8988T (cell line): ENCODE measurements around the gene TASP1.

Experiments used
- DNase-seq: peaks from one replicate; pipeline ENCODE4 v3.0.0; 2011

Gene TASP1

DNA sequence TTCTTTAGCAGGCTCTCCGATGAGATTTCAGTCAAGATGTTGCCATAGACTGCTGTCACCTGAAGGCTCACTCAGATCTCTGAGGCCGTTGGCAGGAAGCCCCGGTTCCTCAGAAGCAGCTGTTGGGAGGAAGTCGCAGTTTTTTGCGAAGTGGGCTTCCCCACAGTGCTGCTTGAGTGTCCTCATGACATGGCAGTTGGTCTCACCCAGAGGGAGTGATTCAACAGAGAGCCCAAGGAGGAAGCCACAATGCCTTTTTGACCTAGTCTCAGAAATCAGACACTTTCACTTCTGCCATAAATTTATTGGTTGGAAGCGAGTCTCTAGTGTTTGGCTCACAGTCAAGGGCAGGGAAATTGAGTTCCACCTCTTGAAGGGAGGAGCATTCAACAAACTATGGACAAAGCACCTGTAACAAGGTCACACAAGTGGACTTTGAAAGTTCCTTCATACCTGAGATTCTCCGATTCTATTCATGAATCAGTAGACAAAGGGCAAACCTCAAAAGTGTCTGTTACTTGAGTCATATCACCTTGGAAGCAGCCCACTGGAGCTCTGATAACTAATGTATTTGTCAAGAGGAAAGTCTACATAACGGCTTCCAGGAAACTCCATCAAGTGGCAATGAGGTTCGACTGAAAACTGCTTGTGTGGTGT lies 208.3 kb downstream of the TASP1 start:
- DNase-seq, result no peak

DNA sequence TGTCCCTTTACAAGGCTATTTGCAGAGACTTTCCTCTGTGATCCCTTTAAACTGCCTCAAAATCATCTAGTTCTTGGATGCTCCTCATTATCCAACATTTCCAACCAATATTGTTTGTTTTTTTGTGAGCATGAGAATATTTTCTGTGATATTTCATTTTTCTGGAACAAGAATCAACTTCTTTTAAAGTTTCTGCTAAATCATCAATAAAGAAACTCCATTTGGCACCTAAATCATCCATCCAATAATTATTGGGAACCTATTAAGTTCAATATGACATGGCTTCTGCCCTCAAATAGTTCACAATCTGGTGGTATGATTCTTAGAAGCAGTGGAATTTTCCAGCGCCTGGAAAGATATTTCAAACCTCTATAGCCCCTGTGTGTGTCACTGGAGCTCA lies 210.0 kb downstream of the TASP1 start:
- DNase-seq, result no peak

DNA sequence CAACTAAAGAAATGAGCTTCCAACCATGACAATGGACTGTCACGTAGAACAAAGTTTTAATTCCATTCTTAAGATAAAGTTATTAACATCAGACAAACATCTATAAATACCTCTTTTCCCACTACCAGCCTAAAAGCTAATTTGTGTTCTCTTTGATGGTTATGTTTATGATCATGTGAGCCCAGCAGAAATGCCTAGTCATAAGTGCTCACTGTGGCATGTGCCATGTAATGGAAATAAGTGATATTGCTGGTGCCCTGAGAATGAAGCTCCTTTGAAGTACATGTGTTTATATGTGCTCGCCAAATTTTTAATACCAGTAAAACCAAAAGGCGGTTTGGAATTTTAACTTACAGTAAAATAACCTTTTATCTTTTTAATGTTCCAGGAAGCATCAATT lies 211.9 kb downstream of the TASP1 start:
- DNase-seq, result no peak

DNA sequence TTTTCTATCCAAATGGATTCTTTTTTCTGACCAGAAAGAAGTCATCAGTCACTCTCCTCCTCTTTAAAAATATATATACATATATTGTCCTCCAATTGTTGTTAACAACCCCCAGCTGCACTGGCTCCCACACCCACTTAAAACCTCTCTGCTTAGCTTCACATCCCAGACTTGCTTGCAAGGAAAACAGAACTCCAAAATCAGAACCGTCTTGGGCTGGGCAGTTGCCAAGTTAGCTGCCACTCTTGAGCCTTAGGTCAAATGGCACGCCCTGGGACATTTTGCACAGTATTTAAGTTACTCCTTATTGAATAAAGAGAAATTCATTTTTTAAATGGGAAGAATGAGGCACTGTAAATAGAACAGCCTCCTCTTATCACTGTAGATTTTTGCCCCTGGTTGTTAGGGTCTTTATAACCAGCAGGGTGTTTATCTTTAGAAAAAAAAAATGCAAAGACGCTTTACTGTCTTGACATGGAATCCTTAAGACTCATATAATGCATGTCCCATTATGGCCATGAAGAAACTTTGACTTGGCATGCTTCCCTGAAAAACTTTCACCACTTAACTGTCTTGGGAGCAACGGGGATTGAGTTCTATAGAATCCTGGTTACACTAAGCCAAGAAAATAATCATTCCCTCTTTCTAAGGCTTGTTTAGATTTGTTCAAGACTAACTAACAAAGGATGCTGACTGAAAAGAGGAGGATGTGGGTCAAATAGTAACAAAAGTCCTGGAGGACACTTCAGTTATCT lies 213.2 kb downstream of the TASP1 start:
- no peak for DNase-seq

DNA sequence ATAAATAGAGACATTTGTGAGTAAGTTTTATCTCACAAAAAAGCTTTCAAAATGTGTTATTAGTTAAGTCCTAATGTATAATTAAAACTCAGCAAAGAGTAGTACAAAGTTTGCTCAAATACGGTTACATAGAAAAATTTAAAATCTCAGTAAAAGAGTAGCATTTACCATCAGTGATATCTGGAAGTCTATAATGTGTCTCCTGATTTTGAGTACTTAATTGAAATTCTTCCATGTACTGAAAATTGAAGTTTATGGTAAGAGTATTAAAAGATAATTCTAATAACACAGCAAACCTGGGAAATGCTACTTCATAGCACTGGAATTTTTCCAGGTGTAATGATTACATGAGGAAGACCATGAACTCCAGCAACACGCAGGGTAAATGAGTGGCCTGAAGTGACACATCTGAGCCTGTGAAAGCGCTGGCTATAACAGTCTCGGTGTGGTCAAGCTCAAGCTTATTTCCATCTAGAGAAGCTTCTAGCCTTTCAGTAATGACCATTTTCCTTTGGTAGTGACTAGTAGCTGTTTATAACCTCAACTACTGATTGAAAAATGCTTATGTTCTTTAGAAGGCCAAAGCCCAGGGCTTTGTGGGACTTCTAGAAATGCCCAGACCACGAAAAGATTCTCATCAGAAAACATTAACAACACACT lies 214.4 kb downstream of the TASP1 start:
- DNase-seq, result no peak

DNA sequence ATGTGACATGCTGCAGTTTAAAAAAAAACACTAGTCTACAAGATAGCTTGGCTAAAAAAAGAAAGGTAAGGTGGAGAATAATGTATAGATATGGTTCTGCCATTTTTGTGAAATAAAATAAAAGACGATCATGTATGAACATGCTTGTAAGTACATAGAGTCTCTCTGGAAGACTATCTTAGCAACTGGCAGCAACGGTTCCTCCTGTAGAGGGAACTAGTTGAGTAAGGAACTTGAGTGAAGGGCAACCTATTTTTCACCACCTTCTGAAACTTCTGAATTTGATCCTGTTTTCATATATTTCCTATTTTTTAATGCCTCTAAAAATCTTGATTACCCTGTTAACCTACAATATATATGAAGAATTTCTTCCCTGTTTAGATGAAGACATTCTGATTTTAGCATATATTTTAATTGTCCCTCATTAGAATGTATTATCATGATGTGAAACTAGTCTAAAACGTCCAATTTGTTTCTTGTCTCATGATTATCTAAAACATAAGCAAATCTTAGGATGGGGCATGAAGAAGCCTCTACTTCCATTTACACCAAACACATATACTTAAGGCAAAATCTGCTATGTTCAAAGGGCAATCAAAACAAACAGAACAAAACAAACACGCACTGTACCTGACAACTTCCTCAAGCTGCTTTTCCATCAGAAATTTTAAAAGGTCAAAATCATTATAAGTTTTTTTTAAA lies 215.1 kb downstream of the TASP1 start:
- no peak for DNase-seq

DNA sequence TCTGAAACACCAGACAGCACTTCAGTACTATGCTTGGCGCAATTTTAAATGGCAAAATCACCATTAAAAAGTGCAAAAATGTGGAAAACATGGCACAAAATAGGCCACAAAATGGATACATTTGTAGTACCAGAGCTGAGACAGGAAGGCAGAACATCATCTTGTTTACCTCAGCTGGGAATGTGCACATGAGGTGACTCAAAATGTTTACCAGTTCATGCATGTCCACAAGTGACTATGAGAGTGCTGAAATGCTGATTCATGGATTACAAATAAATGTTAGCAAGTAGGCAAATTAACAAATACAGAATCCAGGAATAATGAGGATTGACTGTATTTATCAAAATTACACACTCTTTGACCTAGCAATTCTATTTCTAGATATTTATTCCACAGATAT lies 216.1 kb downstream of the TASP1 start:
- no peak for DNase-seq

DNA sequence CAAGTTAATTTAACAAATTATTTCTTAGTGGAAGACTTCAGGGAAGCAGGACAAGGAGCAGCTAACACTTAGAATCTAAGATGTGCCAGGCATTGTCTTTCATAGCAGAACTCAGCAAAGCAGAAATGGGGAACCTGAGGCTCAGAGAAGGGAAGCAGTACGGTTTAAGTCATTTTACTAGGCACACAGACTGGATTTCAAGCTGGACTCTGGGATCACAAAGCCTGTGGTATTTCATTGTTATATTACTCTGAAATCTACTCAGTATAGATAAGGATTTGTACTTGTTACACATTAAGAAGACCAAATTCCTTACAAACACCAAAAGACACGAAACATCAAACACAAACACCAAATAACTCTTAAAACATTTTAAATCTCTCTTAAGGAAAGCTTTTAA lies 218.1 kb downstream of the TASP1 start:
- DNase-seq, result no peak

DNA sequence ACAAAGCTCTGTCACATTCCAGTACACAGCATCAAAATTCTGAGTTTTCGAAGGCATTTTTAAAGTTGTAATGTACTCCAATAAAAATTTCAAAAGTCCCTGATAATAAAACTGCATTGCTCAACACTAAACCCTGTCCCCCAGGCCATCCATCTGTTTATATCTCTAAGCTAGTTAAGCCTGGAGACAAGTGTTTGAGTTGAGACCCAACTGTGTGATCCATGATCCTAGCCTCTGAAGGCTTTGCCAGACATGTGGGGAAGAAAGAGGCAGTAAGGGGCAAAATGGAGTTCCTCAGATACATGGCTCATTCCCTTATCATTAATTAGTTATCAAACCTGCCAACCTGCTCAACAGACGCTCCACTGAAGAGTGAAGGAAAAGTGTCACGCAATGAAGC lies 219.3 kb downstream of the TASP1 start:
- DNase-seq, result no peak

DNA sequence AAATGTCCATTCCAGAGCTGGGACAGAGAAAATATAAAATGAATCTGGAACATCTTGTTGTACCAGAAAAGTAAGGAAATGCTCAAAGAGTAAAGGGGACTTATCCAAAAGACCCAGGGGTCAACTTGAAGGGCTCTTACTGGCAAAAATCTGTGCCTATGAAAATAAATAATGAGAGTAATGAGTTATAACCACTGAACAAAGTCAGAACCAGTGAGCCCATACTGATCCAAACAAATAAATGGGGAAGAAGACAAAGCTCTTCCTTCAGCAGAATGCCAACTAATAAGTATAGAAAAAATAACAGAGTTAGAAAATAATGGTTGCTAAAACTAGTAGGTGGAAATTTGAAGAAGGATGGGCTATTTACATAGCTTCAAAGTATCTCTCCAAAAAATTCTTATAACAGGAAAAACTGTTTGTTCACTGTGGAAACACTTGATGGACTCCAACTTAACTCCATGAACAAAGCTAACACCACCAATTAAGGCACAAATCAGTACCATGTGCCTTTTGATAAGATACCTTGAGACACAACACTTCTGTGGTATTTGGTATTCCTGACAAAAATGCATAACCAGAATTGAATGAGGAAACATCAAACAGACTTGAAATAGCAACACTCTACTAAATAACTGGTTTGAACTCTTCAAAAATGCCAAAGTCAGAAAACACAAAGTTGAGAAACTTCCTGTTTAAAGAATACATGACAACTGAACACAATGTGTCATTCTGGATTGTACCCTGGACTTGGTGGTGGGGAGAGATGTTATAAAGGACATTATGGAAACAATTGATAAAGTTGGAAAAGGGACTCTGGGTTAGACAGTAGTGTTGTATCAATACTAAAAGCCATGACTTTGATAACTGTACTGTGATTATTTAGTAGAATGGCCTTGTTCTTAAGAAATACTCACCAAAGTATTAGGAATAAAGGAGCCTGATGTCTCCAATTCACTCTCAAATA lies 220.2 kb downstream of the TASP1 start:
- DNase-seq, result no peak

DNA sequence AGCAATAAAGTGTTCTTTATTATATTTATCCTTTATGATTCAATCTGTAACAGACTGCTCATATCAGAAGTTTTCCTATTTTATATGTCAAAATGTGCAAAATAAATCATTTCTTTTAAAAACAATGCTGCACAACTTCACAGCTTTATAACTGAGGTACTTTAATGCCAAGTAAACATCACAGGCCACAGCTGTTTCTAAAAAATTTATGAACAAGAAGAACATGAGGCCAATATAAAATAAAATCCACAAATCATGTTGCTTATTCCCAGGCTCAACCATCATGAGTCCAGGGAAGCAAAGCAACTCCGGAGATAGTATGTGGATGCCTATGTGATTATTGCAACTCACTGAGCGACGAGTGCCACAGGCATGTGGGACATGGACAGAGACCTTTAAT lies 222.2 kb downstream of the TASP1 start:
- DNase-seq, result no peak

DNA sequence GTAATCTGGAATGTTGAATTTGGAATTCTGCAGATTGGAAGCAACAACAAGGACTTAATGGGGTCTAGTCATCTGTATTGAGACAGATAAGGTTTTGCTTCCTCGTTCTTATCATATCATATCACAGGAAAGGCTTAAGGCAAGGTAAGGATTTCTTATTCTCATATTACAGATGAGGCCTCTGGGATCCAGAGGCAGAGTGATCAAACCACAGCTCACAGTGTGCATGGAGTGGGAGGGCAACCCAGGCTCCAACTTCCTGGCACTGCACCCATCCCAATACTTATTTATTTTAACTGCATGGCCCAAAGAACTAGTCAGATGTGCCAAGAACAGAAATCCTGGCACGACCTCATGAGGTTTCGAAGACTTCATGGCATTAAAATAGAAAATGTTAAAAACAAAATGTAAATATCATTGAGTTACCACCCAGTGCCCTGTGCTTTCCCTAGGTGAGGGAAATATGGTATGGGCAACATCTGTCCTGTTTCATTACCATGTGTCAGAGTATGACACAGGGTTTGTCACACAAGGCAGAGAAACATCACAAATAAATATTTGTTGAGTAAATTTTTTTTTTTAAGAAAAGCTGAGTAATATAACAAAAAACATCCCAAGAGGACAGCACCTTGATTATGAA lies 225.8 kb downstream of the TASP1 start:
- no peak for DNase-seq

DNA sequence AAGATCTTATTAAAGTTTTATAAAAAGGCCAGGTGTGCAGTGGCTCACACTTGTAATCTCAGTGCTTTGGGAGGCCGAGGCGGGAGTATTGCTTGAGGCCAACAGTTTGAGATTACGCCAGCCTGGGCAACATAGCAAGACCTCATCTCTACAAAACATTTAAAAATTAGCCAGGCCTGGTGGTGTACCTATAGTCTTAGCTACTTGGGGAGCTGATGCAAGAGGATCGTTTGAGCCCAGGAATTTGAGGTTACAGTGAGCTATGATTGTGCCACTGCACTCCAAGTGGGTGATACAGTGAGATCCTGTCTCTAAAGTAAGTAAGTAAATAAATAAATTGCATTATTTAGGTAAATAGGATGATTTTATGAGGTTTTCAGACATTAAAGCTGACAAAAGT lies 234.4 kb downstream of the TASP1 start:
- DNase-seq, result no peak

DNA sequence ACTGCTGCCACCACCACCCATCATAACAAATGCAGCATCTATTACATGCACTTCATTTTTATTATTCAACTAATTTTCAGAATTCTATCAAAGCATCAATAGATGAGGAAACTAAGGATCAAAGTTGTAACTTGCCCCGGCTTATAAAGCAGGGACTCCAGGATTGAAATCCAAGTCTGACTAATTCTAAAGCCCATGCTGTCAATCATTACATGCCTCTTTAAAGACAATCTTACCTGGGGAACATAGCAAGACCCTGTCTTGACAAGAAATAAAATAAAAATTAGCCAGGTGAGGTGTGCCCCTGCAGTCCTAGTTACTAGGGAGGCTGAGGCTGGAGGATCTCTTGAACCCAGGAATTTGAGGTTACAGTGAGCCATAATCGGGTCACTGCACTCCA lies 235.3 kb downstream of the TASP1 start:
- DNase-seq, result no peak

DNA sequence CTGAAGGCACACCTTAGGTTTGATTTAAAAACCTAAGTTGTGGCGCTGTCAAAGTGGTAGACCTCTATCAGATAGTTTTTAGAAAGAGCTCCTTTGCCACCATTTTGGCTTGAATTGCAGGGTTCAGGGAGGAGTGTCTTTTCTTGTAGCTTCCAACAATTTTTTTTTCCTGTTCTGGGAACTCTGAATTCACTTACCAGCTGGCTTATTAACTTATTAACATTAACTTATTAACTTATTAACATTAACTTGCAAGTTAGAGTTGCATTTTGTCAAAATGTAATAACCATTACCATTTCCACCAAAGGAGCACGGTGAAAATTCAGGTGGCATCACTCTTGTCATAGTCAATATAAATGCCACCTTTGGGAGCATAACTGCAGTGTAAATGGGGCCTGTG lies 235.7 kb downstream of the TASP1 start:
- DNase-seq, result no peak

DNA sequence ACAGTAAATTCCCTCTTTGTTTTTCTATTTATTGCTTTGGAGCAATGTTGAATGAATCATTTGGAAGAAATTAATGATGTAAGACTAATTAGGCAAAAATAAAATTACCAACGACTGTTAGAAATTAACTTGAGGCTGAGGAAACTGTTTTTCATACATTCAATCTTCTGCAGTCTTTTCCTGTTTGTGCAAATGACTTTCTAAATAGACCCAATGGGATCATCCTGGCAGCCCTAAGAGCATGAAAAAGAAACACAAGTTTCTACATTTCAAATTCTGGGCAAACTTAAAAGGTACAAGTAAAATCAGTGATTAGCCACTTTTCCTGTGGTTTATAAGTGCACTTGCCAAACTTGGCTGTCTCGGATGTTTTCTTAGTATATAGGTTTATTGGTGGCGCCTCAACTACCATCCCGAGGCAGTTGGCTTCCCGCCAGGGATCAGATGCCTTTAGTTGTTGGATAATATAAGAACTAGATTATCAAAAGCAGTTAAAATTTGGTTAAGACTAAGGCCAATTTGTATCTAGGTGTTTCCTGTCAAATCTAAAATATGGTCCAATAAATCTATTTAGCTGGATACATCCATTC lies 236.5 kb downstream of the TASP1 start:
- DNase-seq, result no peak

DNA sequence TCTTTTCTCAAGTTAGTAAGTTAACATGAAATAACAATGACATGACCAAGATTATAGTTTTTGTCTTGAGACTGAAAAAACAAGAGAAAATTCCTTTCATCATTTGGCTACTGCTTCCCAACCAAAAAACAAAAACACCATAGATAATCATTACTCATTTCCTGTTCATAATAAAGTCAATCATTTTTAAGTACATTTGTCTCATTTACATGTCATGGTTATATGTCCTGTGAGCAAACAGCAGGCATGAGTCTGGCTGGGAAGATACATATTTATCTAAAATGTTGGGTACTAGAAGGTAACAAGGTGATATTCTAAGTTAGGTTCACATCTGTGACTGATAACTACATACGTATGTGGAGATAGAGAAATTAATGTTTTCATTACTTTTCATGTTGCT lies 237.1 kb downstream of the TASP1 start:
- no peak for DNase-seq

DNA sequence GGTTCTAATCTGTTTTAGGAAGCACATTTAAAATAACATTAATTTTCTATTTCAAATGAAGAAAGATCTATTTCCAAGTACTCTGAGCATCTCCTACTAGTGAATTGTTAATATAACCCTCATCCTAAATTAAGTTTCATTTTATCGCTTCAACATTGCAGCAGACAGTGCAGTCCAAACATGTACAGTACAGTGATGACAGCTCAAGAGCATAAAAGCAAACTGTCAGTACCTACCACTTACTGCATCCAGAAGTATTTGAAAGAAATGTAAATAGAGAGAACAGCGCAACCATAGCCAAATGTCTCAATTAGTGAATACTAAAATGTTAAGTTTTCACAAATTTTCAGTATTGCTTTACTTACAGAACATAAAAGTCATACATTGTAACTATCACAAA lies 238.3 kb downstream of the TASP1 start:
- DNase-seq, result no peak

DNA sequence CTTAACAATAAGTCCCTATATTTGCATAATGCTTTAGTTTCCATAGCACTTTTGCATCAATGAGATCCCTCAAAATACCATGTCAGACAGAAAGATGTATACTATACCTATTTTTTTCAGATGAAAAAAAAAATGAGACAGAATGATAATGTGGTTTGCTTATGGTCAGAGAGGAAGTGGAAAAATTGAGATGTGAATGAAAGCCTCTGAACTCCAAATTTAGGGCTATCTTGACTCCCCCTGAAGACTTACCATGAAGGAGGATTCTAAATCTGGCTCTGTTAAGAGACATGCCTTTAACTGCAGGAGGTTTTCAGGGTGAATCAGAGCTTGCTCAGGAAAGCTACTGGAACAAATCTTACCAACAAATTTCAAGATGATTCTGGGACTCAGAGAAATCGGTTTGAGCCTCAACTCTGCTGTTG lies 241.4 kb downstream of the TASP1 start:
- DNase-seq, result no peak

DNA sequence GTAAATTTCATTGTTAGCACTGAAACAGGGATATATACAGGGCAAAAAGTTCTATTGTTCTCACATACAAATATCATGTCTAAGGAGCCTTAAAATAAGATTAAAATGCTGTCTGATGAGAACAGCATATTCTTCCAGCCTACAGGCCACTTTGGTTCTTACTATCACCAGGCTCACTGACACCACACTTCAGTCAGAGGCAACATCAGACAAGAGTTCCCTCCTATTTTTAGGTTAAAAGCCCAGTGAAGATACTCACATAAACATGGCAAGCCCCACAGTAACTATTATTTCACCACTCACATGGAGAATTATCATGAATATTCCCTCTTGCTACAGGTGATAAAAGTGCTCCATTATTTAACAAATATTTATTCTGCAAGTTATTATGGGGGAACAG lies 241.9 kb downstream of the TASP1 start:
- no peak for DNase-seq

DNA sequence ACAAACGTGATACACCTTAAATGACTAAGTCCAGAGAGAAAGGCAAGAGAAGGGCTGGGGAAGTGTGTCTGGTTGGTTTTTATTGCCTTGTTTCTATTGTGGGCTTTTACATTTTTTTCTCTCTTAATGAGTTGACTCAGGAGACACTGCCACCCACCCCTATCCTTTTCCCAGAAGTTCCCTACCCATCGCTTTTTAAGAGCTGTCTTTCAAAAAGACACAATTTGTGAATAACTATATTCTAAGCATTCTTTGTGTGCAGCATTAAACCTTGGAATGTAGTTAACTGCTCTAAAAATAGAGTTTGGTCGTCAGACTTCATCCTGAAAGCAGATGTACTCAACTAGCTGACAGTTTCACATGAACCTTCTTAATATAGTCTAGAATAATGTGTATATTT lies 242.7 kb downstream of the TASP1 start:
- no peak for DNase-seq

DNA sequence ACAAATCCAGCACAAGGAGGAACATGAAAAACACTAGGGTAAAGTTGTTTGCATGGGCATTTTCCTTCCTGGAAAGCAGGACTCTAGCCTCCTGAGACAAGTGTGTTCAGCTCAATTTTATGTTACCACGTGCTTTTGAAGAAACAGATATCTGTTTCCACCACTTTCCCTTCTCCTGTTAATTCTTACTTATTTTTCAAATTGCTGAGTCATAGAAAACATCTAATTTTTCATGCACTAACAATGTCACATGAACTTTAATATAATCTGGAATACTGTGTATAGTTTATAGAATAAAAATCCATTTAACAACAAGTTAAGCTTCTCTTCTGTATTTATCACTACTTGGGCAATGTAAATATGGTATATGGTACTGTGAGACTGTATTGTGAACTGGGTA lies 243.5 kb downstream of the TASP1 start:
- no peak for DNase-seq
